Measurements from ENCODE around the gene PACS1.

GRCh38 chr11:66146074-66146473 lies 76.0 kb downstream of the PACS1 start:
- no peak for TF ChIP-seq POLR2AphosphoS5 (IDR thresholded peaks at IDR 0.05; ENCODE audit: low read depth, low read length)
- TF ChIP-seq REST (IDR thresholded peaks at IDR 0.05; ENCODE audit: insufficient read depth in 1 of 2, low read depth in 2 of 2, low read length in 2 of 2), result no peak
- TF ChIP-seq TAF1 (IDR thresholded peaks at IDR 0.05; ENCODE audit: borderline replicate concordance, insufficient read depth, low read length), result no peak
- TF ChIP-seq SIN3A (IDR thresholded peaks at IDR 0.05; ENCODE audit: borderline replicate concordance, insufficient read depth, low read length), result no peak
- no peak for TF ChIP-seq FOXP2 (optimal IDR thresholded peaks at IDR 0.05; ENCODE audit: borderline replicate concordance, extremely low read depth, extremely low read length, insufficient read depth)

Measured in PFSK-1 (cell line).